ENCODE results near the gene KRT33B. TPM values are rescaled to one million over a fixed set of nuclear protein-coding genes. Genes with fewer than 3 reads are reported as not detected.

KRT33B gene
- total RNA-seq, 1 experiment from 2014 or later = not detected

- no peak overlapping the region for H3K4me3 Mint-ChIP-seq
- ATAC-seq (no peak), DNase-seq (ENCODE audit: low spot score) (no peak)
- H3K9me3 Mint-ChIP-seq = no peaks in the 10 kb centered on the region
- TF ChIP-seq E2F1 (CRISPR knock-in tag; IDR thresholded peaks at IDR 0.05) (no peak), EMX1 (CRISPR knock-in tag; IDR thresholded peaks at IDR 0.05) (no peak), ZNF532 (CRISPR knock-in tag; IDR thresholded peaks at IDR 0.05; ENCODE audit: borderline replicate concordance) (no peak), GTF2I (CRISPR knock-in tag; conservative IDR thresholded peaks at IDR 0.05) (no peak), IRF1 (CRISPR knock-in tag; IDR thresholded peaks at IDR 0.05) (no peak), E2F5 (CRISPR knock-in tag; IDR thresholded peaks at IDR 0.05) (no peak), NFYB (CRISPR knock-in tag; conservative IDR thresholded peaks at IDR 0.05; ENCODE audit: low read depth) (no peak), JAZF1 (CRISPR knock-in tag; IDR thresholded peaks at IDR 0.05) (no peak), ZNF512 (CRISPR knock-in tag; IDR thresholded peaks at IDR 0.05; ENCODE audit: borderline replicate concordance) (no peak), OVOL2 (CRISPR knock-in tag; IDR thresholded peaks at IDR 0.05; ENCODE audit: borderline replicate concordance) (no peak), NFATC4 (CRISPR knock-in tag; IDR thresholded peaks at IDR 0.05) (no peak), ZNF423 (CRISPR knock-in tag; IDR thresholded peaks at IDR 0.05) (no peak), SOX15 (CRISPR knock-in tag; IDR thresholded peaks at IDR 0.05) (no peak), ZNF232 (CRISPR knock-in tag; IDR thresholded peaks at IDR 0.05) (no peak), ATF3 (CRISPR knock-in tag; conservative IDR thresholded peaks at IDR 0.05) (no peak), USF1 (CRISPR knock-in tag; IDR thresholded peaks at IDR 0.05) (no peak), RELA (CRISPR knock-in tag; IDR thresholded peaks at IDR 0.05; ENCODE audit: borderline replicate concordance) (no peak), CBFB (CRISPR knock-in tag; IDR thresholded peaks at IDR 0.05; ENCODE audit: low read depth) (no peak), ZSCAN18 (CRISPR knock-in tag; IDR thresholded peaks at IDR 0.05) (no peak), ELF4 (CRISPR knock-in tag; IDR thresholded peaks at IDR 0.05; ENCODE audit: low read depth) (no peak)
- no peaks in the 10 kb centered on the region for H3K27me3 Mint-ChIP-seq (ENCODE audit: low read depth)
- peaks cover 11% of the 10 kb centered on the region for H3K4me1 Mint-ChIP-seq
- no peak overlapping the region for H3K27ac Mint-ChIP-seq
- CTCF ChIA-PET = interaction anchor here (0.5 to 3.8 kb wide), 56 partner anchors 11 to 563 kb away, joined by 3 to 63 read pairs (median 6); partner anchors contain the start of genes KRT17, KRT19, KRT31 and KRT36
- H3K36me3 Mint-ChIP-seq = no peaks in the 10 kb centered on the region
- POLR2A ChIA-PET = interaction anchor here (0.6 to 1.0 kb wide), 2 partner anchors 13 to 207 kb away, joined by 3 read pairs; no protein-coding TSS in a partner anchor
These were observed 48.7 kb upstream of the KRT33B start for GRCh38 chr17:41418116-41418860.

Data from WTC11 (cell line).